HG03095 (cell line): Measurements from ENCODE around the gene PRRC2C.
"Not testable (repeated sequence)": the region's sequence is repeated elsewhere in the genome, so short reads cannot be mapped to it uniquely, and the experiment has no call there.

Experiments used
- ATAC-seq: cut with Tn5 transposase; IDR thresholded peaks from one replicate; pipeline ENCODE4 v1.9.1; 2021; ENCODE audit warnings: moderate library complexity; ENCODE audit not compliant: unreplicated experiment

PRRC2C gene

GRCh38 chr1:171495444-171495843 lies 10.1 kb downstream of the PRRC2C start:
- ATAC-seq = no peak

GRCh38 chr1:171500304-171500703 lies 15.0 kb downstream of the PRRC2C start:
- ATAC-seq = no peak

- ATAC-seq = no peak
Observed at GRCh38 chr1:171500803-171501202, 15.5 kb downstream of the PRRC2C start.

GRCh38 chr1:171501305-171502024 lies 16.1 kb downstream of the PRRC2C start:
- peak; percentile 65 for ATAC-seq

- ATAC-seq = no peak
Observed at GRCh38 chr1:171506525-171507304, 21.4 kb downstream of the PRRC2C start.

- no peak for ATAC-seq
Observed at GRCh38 chr1:171507435-171507834, 22.1 kb downstream of the PRRC2C start.

GRCh38 chr1:171509191-171509590 lies 23.9 kb downstream of the PRRC2C start:
- no peak for ATAC-seq

GRCh38 chr1:171513743-171514142 lies 28.4 kb downstream of the PRRC2C start:
- ATAC-seq = no peak

- no peak for ATAC-seq
Observed at GRCh38 chr1:171515299-171515698, 30.0 kb downstream of the PRRC2C start.

GRCh38 chr1:171515741-171516140 lies 30.4 kb downstream of the PRRC2C start:
- ATAC-seq = no peak

- no peak for ATAC-seq
Observed at GRCh38 chr1:171521567-171521966, 36.2 kb downstream of the PRRC2C start.

GRCh38 chr1:171530676-171531075 lies 45.3 kb downstream of the PRRC2C start:
- ATAC-seq = no peak

- no peak for ATAC-seq
Observed at GRCh38 chr1:171532520-171532919, 47.2 kb downstream of the PRRC2C start.

- no peak for ATAC-seq
Observed at GRCh38 chr1:171545523-171545922, 60.2 kb downstream of the PRRC2C start.

GRCh38 chr1:171550050-171550449 lies 64.7 kb downstream of the PRRC2C start:
- no peak for ATAC-seq

GRCh38 chr1:171550598-171551100 lies 65.3 kb downstream of the PRRC2C start:
- not testable (repeated sequence) for ATAC-seq

GRCh38 chr1:171553960-171554359 lies 68.6 kb downstream of the PRRC2C start:
- not testable (repeated sequence) for ATAC-seq

- no peak for ATAC-seq
Observed at GRCh38 chr1:171563675-171564074, 78.3 kb downstream of the PRRC2C start.

- ATAC-seq = no peak
Observed at GRCh38 chr1:171566467-171566866, 81.1 kb downstream of the PRRC2C start.

- no peak for ATAC-seq
Observed at GRCh38 chr1:171570295-171570694, 85.0 kb downstream of the PRRC2C start.

GRCh38 chr1:171576144-171576543 lies 90.8 kb downstream of the PRRC2C start:
- no peak for ATAC-seq

- no peak for ATAC-seq
Observed at GRCh38 chr1:171581226-171581625, 95.9 kb downstream of the PRRC2C start.
